GM23338 (cell line): Measurements from ENCODE around the gene COQ8B. TPM values are rescaled to one million over a fixed set of nuclear protein-coding genes. Genes with fewer than 3 reads are reported as not detected.
A peak's percentile ranks its signal among the peaks of the same experiment; 100 is the strongest.

Experiments used
- ATAC-seq: fragments of 200-7000 bp; cut with Tn5 transposase; 3 replicates; pipeline ENCODE4 v1.9.1; 2020
- DNase-seq: peaks from one replicate; pipeline ENCODE4 v3.0.0-alpha.2; 2015; ENCODE audit warnings: low spot score
- H2AFZ ChIP-seq: fragments of 200-600 bp; sonication (generic); 2 replicates; pipeline ENCODE4 v1.8.0; 2016; ENCODE audit warnings: antibody characterized with exemption, mild to moderate bottlenecking, moderate library complexity
- H3F3A ChIP-seq: fragments of 200-600 bp; sonication (generic); replicated peaks from 2 replicates; pipeline ENCODE4 v1.8.0; 2017; ENCODE audit warnings: antibody characterized with exemption, mixed run types, low read depth
- H3K27ac ChIP-seq: fragments of 200-600 bp; sonication (generic); 2 replicates; pipeline ENCODE4 v1.6.1; 2016; ENCODE audit warnings: low read depth
- H3K27me3 ChIP-seq: fragments of 200-600 bp; sonication (generic); 2 replicates; pipeline ENCODE4 v1.8.0; 2016; ENCODE audit warnings: mild to moderate bottlenecking, mixed run types, moderate library complexity; ENCODE audit not compliant: insufficient read depth
- H3K36me3 ChIP-seq: fragments of 200-600 bp; sonication (generic); 2 replicates; pipeline ENCODE4 v1.8.0; 2016; ENCODE audit warnings: mild to moderate bottlenecking; ENCODE audit not compliant: insufficient read depth
- H3K4me1 ChIP-seq: fragments of 200-600 bp; sonication (generic); 2 replicates; pipeline ENCODE4 v1.8.0; 2016; ENCODE audit warnings: mild to moderate bottlenecking, moderate library complexity; ENCODE audit not compliant: insufficient read depth
- H3K4me2 ChIP-seq: fragments of 200-600 bp; sonication (generic); 2 replicates; pipeline ENCODE4 v1.7.1; 2017; ENCODE audit warnings: mixed run types
- H3K4me3 ChIP-seq: fragments of 200-600 bp; sonication (generic); 2 replicates; pipeline ENCODE4 v1.6.1; 2016; ENCODE audit warnings: mixed run types
- H3K79me2 ChIP-seq: fragments of 200-600 bp; sonication (generic); replicated peaks from 2 replicates; pipeline ENCODE4 v1.8.0; 2017; ENCODE audit warnings: mild to moderate bottlenecking; ENCODE audit not compliant: insufficient read depth
- H3K9me2 ChIP-seq: fragments of 200-600 bp; sonication (generic); 2 replicates; pipeline ENCODE4 v1.8.0; 2017; ENCODE audit not compliant: insufficient read depth
- H4K20me1 ChIP-seq: fragments of 200-600 bp; sonication (generic); replicated peaks from 2 replicates; pipeline ENCODE4 v1.8.0; 2017; ENCODE audit warnings: mild to moderate bottlenecking; ENCODE audit not compliant: insufficient read depth
- H3K27ac Mint-ChIP-seq: 2 replicates; pipeline ENCODE4 v1.8.0; 2020; ENCODE audit warnings: inconsistent platforms, mild to moderate bottlenecking, moderate library complexity, mixed read lengths
- H3K27me3 Mint-ChIP-seq: 3 replicates; pipeline ENCODE4 v1.8.0; 2022; ENCODE audit warnings: low read depth, mild to moderate bottlenecking, moderate library complexity, mixed read lengths, inconsistent platforms; ENCODE audit not compliant: insufficient read depth, poor library complexity
- H3K36me3 Mint-ChIP-seq: 3 replicates; pipeline ENCODE4 v1.8.0; 2021; ENCODE audit warnings: low read depth, mild to moderate bottlenecking, inconsistent platforms, moderate library complexity, mixed read lengths
- H3K4me1 Mint-ChIP-seq: 3 replicates; pipeline ENCODE4 v1.8.0; 2020; ENCODE audit warnings: mild to moderate bottlenecking, inconsistent platforms, mixed read lengths
- H3K4me3 Mint-ChIP-seq: 3 replicates; pipeline ENCODE4 v1.8.0; 2021; ENCODE audit warnings: moderate library complexity, mild to moderate bottlenecking, inconsistent platforms, mixed read lengths
- H3K9me3 Mint-ChIP-seq: 3 replicates; pipeline ENCODE4 v1.8.0; 2020; ENCODE audit warnings: moderate library complexity, mild to moderate bottlenecking, inconsistent platforms, mixed read lengths
- CREB1 ChIP-seq: fragments of 250-450 bp; sonication (Bioruptor Pico); IDR thresholded peaks from 2 replicates; pipeline ENCODE4 v1.5.0; 2020; ENCODE audit warnings: low read depth, mild to moderate bottlenecking, moderate library complexity
- CTCF ChIP-seq, 2 experiments: fragments of 200-600 bp in 1 of 2; sonication (generic) in 1 of 2; conservative IDR thresholded peaks; 2 replicates each; pipeline versions ENCODE4 v1.5.1 to v1.6.1; 2016 to 2017; ENCODE audit warnings: antibody characterized with exemption in 2 of 2, low read depth in 2 of 2, mild to moderate bottlenecking in 2 of 2, moderate library complexity in 1 of 2
- ETS1 ChIP-seq: IDR thresholded peaks from 2 replicates; pipeline ENCODE4 v1.6.1; 2016; ENCODE audit warnings: antibody characterized with exemption
- EZH2 ChIP-seq: fragments of 200-600 bp; sonication (generic); IDR thresholded peaks from one replicate; pipeline ENCODE4 v1.8.0; 2017; ENCODE audit warnings: antibody characterized with exemption, mild to moderate bottlenecking, low read depth; ENCODE audit not compliant: unreplicated experiment
- EZH2phosphoT487 ChIP-seq: fragments of 200-600 bp; sonication (generic); IDR thresholded peaks from one replicate; pipeline ENCODE4 v1.8.1; 2018; ENCODE audit warnings: antibody characterized with exemption; ENCODE audit not compliant: unreplicated experiment
- JUNB ChIP-seq: IDR thresholded peaks from one replicate; pipeline ENCODE4 v1.6.1; 2016; ENCODE audit warnings: antibody characterized with exemption; ENCODE audit not compliant: unreplicated experiment
- NANOG ChIP-seq: IDR thresholded peaks from 2 replicates; pipeline ENCODE4 v1.6.1; 2016; ENCODE audit warnings: antibody characterized with exemption, borderline replicate concordance
- POLR2AphosphoS5 ChIP-seq: IDR thresholded peaks from 2 replicates; pipeline ENCODE4 v1.6.1; 2016; ENCODE audit warnings: antibody characterized with exemption, low read depth
- REST ChIP-seq: IDR thresholded peaks from one replicate; pipeline ENCODE4 v1.6.1; 2018; ENCODE audit warnings: antibody characterized with exemption; ENCODE audit not compliant: unreplicated experiment
- STAT1 ChIP-seq: IDR thresholded peaks from one replicate; pipeline ENCODE4 v1.6.1; 2016; ENCODE audit warnings: antibody characterized with exemption; ENCODE audit not compliant: unreplicated experiment
- ZNF114 ChIP-seq: fragments of 250-450 bp; sonication (Bioruptor Pico); IDR thresholded peaks from 2 replicates; pipeline ENCODE4 v1.5.0; 2020; ENCODE audit warnings: mild to moderate bottlenecking, moderate library complexity
- ZNF331 ChIP-seq: fragments of 250-450 bp; sonication (Bioruptor Pico); IDR thresholded peaks from 2 replicates; pipeline ENCODE4 v1.5.0; 2020; ENCODE audit warnings: low read depth, mild to moderate bottlenecking, moderate library complexity
- ZNF462 ChIP-seq: fragments of 250-450 bp; sonication (Bioruptor Pico); IDR thresholded peaks from 2 replicates; pipeline ENCODE4 v1.5.0; 2020; ENCODE audit warnings: mild to moderate bottlenecking, moderate library complexity
- polyA plus RNA-seq: library from polyadenylated mRNA; unstranded; fragments of >200 nt; fragmentation: Nextera tagmentation; extraction: Ambion mirVana; gene quantifications from 2 replicates; pipeline ENCODE4 v1.2.1, GENCODE V29; 2016
- total RNA-seq: library from RNA; depleted of rRNA; stranded (reverse); fragments of >200 nt; shearing (Covaris generic); gene quantifications from 2 replicates; pipeline ENCODE4 v1.2.3, GENCODE V29; 2014

The COQ8B gene
- total and polyA plus RNA-seq, 2 experiments from 2014 or later = 13.9 to 59.6 TPM

- H3K36me3 ChIP-seq = peaks cover 16% of the 10 kb centered on the region
- ATAC-seq = no peak
- peaks cover 38% of the 10 kb centered on the region for H4K20me1 ChIP-seq
- no peaks in the 10 kb centered on the region; the same call in 1 of the 2 replicates for H3K9me2 ChIP-seq
- H3K79me2 ChIP-seq = peaks cover 68% of the 10 kb centered on the region
- H3K27ac Mint-ChIP-seq = peak overlapping the region; percentile 99
- peak overlapping the region; percentile 98 for H3K4me2 ChIP-seq
- H3K4me1 ChIP-seq = peaks cover 24% of the 10 kb centered on the region; the same call in 1 of the 2 replicates
- peak overlapping the region; percentile 89 for H3K4me3 ChIP-seq
- peak overlapping the region; percentile 98 for H3K4me3 Mint-ChIP-seq
- no peaks in the 10 kb centered on the region for H3K27me3 ChIP-seq
- H3K4me1 Mint-ChIP-seq = peaks cover 35% of the 10 kb centered on the region
- H3F3A ChIP-seq = peaks cover 19% of the 10 kb centered on the region
- peak overlapping the region; percentile 98 for H3K27ac ChIP-seq
- peaks cover 66% of the 10 kb centered on the region for H3K36me3 Mint-ChIP-seq
- peaks cover 28% of the 10 kb centered on the region for H3K27me3 Mint-ChIP-seq
- no peak for DNase-seq
- TF ChIP-seq STAT1 = no peak
- no peak for TF ChIP-seq CTCF (conservative IDR thresholded peaks at IDR 0.05; ENCODE audit: low read depth in 2 of 2)
- no peak for TF ChIP-seq POLR2AphosphoS5
- TF ChIP-seq REST = no peak
- TF ChIP-seq NANOG = no peak
- TF ChIP-seq EZH2 = no peak
- TF ChIP-seq EZH2phosphoT487 = no peak
- no peak for TF ChIP-seq ETS1
- no peak for TF ChIP-seq ZNF331 (CRISPR knock-in tag)
- no peak for TF ChIP-seq ZNF462
- no peak for TF ChIP-seq CREB1 (CRISPR knock-in tag)
- no peak for TF ChIP-seq JUNB
- no peak for TF ChIP-seq ZNF114
- no peak overlapping the region for H2AFZ ChIP-seq
- peaks cover 3% of the 10 kb centered on the region; the same call in 1 of the 3 replicates for H3K9me3 Mint-ChIP-seq
These were observed 35.6 kb upstream of the COQ8B start for GRCh38 chr19:40752257-40752781.
